Measurements from ENCODE around the gene PACRGL.

DNA sequence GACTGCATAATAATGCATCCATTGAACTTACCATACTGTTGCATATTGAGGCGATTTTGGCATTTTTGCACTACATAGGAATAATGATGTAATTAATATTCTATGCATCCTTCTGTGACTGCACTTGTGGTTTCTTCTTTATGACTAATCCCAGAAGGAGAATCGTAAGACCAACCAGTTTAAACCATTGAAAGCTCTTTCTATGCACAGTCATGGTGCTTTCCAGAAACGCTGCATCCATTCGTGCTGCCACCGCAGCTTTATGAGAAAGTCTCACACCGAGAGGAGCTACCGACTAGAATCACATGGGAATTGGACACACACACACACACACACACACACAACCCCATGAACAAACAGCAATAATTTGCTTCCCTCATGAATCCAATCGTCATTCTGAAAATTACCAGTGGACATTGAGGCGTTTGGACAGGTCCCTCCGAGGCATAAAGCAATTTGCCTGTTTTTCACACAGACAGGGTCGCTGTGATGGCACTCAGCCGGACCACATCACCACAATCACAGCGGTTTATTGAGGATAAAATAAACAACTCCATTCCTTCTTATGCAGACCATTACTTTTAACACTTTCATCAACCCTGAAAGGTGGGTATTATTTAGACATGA, 64.2 kb downstream of the PACRGL start:
- TF ChIP-seq, protein P1, sequence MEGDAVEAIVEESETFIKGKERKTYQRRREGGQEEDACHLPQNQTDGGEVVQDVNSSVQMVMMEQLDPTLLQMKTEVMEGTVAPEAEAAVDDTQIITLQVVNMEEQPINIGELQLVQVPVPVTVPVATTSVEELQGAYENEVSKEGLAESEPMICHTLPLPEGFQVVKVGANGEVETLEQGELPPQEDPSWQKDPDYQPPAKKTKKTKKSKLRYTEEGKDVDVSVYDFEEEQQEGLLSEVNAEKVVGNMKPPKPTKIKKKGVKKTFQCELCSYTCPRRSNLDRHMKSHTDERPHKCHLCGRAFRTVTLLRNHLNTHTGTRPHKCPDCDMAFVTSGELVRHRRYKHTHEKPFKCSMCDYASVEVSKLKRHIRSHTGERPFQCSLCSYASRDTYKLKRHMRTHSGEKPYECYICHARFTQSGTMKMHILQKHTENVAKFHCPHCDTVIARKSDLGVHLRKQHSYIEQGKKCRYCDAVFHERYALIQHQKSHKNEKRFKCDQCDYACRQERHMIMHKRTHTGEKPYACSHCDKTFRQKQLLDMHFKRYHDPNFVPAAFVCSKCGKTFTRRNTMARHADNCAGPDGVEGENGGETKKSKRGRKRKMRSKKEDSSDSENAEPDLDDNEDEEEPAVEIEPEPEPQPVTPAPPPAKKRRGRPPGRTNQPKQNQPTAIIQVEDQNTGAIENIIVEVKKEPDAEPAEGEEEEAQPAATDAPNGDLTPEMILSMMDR (conservative IDR thresholded peaks at IDR 0.05; ENCODE audit: low read length), result no peak
- no peak for TF ChIP-seq EZH2phosphoT487 (IDR thresholded peaks at IDR 0.05; ENCODE audit: borderline replicate concordance, low read depth, low read length)
